ENCODE measurements around the gene SLC49A4.

SLC49A4 gene

DNA sequence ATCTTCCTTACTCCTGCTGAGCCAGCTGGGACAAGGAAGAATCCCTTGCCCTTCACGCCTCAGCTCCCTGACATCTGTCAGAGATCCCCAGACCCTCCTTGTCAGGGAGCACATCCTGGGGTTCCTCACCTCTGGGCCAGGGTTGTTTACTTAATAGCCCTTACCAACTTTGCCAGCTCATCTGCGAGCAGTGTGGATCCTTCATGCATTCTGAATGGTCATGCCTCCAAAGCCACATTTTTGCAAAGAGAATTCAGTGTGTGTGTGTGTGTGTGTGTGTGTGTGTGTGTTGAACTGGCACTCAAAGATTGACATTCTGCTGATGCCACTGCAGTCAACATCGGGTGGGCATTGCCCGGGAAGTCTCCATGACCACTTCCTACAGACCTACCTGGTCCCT lies 112.6 kb downstream of the SLC49A4 start:
- no peak for DNase-seq (ENCODE audit: low read depth, low spot score)

DNA sequence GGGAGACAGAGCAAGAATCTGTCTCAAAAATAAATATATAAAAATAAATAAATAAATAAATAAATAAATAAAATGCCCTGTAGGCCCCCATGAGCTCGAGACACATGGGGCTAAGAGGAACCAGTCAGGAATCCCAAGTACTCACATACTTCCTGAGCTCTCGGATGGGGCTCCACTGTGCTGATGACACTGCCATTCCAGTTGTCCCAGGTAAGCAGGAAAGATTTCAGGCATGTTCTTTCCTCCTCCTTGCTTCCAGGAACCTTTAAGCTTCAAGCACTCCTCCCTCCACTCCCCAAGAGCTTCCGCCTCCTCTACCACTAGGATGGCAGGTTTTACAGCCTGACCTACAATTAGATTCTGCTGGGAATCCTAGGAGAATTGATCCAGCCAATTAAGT lies 113.4 kb downstream of the SLC49A4 start:
- no peak for DNase-seq (ENCODE audit: low read depth, low spot score)

DNA sequence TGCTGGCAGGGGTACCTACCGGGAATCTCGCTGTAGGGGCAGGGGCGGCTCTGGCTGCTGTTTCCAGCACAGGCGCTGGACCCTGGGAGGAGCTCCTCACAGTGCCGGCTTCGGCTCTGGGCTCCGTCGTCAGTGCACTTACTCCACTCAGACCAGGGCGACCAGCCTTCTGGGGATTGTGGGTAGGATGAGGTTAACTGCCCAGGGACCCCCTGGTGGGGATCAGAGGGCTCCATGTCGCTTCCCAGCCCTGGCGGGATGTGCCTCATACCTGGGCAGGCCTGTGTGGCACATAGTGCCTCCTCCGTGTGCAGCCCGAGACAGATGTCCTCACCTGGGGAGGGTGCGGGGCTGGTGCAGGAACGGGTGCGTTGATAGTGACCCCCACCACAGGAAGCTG lies 117.0 kb downstream of the SLC49A4 start:
- no peak for DNase-seq (ENCODE audit: low read depth, low spot score)

DNA sequence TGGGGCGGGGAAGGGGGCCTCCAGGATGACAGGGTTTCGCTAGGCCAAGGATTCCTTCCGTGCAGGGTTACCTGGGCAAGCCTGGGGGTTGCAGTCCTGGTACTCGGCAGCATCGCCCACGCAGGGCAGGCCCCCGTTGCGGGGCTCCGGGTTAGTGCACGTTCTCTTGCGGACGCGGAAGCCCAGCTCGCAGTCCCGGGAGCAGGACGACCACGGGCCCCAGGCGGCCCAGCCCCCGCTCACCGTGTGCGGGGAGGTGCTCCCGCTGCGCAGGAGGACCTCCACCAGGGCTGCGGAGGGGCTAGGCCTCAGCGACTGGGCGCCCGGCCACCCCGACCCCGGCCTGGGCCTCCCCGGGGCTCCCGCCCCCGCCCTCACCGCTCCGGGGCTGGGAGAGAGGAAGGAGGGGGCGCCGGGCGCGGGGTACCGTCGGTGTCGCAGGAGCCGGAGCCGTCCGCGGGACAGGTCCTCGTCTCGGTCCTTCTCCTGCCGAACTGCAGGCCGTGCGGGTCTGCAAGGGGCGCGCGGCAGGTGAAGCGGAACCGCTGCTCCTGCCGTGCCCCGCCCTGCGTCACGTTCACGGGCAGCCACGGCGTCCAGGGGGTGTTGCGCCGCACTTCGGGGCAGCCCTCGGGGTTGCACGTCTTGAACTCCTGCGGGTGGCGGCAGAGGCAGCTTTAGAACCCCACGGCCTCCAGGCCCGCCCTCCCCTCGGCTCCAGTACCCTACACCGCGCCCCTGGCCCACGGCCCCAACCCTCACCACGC lies 118.1 kb downstream of the SLC49A4 start:
- DNase-seq (ENCODE audit: low read depth, low spot score): no peak

DNA sequence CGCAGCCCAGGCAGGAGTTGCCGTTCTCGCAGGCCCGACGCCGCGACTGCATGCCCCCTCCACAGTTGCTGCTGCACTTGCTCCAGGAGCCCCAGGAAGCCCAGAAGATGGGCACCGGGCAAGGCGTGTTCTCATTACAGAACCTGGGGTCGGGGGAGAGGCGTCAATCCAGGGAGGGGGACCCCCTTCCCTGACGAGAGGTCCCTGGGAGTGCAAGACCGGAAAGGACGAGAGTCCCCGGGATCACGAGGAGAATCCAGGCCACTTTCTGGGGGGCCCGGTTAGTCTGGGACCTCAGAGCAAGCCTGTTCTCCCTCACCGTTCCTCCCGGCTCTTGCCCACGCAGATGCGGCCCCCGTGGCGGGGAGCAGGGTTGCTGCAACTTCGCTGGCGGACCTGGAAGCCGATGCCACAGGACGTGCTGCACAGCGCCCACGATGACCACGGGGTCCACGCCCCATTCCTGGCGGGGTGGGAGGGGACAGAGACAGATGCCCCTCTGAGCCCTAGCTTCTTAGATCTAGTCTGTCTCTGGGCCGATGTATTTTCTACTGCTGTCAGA lies 118.8 kb downstream of the SLC49A4 start:
- DNase-seq (ENCODE audit: low read depth, low spot score): no peak

DNA sequence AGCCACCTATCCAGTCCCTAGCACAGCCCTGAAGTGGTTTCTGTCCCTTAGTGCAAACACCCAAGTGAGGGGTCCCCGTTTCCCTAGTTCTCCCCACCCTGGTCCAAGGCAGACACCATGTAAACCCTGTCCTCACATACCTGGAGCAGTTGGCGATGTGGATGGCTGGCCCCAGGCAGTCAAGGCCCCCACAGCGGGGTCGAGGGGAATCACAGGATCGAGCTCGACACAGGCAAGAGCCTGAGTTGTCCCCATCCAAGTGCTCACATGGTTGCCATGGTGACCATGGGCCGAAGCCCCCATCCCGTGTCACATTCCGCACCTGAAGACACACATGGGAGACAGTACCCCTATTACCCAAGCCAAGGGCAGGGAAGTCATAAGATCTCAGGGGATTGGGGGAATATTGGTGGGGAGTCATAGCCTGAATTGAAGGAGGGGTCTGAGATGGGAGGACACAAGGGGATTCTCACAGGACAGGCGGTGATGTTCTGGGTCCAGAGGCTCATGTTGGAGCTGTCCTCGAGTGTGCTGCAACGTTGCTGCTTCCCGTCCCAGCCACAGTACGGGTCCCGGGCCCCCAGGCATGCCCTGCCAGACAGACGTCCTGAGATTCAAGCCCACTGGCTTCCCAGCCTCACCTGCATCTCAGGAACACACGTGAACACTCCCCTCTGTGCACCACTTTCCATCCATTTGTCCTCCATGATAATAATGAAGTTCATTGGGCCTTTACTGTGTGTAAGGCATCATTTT lies 120.6 kb downstream of the SLC49A4 start:
- DNase-seq (ENCODE audit: low read depth, low spot score): no peak

DNA sequence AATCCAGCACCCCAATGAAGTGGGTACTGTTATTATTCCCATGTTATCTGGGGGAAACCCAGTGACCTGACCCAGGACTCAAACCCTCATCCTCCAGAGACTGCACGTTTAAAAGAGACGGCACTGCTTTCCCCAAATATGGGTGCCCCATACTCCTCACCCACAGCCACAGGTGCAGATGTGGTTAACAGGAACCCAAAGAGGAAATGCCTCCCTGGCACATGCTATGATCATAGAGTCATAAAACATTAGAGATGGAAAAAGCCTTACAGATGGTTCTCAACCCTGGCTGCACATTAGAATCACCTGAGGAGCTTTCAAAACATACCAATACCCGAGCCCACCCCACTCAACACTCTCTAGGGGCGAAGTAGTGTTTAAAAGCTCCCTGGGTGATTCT lies 121.2 kb downstream of the SLC49A4 start:
- DNase-seq (ENCODE audit: low read depth, low spot score): no peak

DNA sequence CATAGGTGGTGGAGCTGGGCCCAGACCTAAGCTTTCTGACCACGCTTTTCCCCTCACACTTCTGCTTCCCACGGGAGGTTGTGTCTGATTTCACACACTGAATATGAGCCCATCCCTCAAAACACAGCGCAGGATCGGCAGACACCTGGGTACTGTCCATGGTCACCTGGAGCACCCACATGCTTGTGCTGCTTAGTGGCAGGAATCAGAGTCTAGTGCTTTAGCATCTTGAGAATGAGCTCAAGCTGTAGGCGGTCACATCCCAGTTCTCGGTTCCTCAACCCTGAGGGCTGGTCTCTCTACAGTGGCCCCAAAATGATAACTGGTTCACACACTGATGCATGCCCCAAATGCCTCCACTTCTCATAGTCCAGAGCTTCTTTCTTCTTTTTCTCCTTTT lies 121.7 kb downstream of the SLC49A4 start:
- DNase-seq (ENCODE audit: low read depth, low spot score): no peak

DNA sequence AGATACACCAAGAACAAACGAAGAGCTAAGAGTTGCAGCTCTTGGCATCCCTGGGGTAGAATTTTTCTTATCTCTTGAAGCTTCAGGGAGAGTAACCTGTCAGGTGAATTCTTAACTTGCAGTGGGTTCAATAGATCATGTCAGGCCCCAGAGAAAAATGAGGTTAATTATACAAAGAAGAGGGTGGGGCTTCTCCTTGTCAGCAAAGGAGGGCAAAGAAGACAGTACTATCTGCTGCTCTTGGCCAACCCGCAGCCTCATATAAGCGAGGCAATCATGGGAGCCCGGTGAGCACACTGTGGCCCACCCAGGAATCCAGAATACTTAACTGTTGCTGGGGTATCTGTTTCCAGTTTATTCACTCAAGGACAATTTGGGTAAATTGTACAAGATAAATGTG lies 122.5 kb downstream of the SLC49A4 start:
- DNase-seq (ENCODE audit: low read depth, low spot score): no peak

DNA sequence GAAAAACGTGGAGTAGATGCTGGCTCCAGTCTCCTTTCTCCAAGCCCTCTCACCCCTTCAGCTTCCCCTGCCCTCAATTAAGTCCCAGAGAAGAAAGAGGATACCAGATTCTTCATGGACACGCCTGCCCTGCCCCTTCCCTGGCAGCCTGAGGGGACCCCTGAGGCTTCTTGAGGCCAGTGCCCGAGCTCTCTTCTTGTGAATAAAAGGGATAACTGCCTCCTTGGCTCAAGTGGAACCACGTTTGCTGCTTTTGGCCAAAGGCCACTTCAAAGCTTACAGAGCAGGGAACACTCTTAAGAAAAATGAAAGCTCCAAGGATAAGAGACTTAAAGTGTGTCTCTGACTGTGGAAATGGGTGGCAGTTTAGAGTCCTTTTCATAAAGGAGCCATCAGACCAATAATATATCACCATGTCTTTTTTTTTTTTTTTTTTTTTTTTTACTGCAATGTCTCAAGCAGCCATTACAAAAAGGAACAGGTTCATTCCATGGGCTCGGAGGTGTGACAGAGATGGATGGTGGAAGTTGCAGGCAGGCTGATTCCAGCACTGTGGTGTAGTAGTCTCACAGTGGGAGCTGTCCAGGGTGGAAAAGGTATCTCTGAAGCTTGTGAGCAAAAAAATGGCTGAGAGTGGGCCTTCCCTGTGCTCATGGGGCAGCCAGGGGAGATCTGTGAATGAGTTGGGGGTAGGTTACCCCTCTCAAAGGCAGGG lies 123.9 kb downstream of the SLC49A4 start:
- peak; percentile 59 for DNase-seq (ENCODE audit: low read depth, low spot score)

DNA sequence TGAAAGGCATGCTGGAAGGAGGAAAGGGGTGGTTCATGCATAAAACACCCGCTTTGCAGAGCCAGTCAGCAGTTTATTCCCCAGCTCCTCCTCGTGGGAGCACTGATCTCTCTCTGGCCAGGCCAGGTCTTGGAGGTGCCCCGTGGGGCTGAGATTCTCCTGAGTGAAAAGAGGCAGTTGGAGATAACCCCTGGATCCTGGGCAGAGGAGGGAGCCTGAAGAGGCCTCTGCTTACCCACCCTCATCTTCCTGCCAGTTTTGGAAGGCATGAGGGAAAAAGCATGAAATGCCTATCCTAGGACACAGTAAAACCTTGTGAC lies 124.4 kb downstream of the SLC49A4 start:
- DNase-seq (ENCODE audit: low read depth, low spot score): no peak

DNA sequence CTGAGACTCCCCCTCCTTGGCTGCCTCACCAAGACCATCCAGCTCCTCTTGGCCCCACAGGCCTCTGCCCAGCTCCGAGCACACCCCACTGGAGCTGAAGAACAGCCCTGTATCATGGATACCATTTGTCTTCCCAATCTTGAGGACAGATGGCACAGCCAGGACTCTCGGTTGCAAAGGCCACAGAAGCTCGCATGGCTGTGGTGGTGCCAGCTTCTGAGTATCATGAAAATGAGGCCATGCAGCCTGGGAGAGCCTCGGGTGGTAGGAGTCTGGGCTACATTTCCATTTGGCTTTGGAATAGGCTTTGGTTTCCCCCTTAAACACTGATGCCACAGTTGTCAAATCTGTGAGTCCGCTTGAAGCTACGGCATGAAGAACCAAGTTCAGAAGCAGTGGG lies 126.1 kb downstream of the SLC49A4 start:
- DNase-seq (ENCODE audit: low read depth, low spot score): no peak

DNA sequence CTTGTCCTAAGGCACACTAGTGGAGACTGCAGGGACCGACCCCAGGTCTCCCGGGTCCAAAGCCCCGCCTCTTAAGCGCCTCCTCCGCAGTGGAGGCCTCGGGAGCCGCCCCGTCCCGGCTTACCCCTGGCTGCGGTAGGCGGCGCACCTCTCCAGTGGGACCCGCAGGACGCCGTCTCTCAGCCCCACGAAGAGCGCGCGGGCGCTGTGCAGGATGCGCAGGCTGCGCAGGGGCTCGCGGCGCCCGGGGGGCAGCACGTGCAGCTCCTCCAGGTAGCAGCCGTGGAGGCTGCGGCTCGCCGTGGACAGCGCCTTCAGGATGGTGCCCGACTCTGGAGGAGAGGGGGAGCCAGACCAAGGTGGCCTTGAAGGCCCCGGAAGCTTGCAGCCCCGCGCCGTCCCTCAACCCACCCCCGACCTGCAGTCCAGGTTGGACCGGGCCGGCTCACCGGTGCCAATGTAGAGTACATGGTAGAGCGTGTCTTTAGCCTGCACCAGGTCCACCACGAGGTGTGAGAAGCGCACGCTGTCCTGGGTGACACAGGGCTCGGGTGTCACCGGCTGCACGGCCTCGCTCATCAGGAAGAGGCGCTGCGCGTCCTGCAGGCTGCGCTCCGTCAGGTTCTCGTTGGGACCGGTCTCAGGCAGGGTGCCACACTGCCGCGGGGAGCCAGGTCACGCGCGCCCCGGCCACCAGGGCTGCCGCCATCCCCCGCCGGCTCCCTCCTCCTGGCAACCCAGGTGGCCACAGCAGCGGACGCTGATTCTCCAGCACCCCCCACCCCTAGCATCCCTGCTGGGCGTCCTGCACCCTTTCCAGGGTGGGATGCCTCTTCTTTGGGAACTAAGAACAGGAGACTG lies 127.2 kb downstream of the SLC49A4 start:
- no peak for DNase-seq (ENCODE audit: low read depth, low spot score)

DNA sequence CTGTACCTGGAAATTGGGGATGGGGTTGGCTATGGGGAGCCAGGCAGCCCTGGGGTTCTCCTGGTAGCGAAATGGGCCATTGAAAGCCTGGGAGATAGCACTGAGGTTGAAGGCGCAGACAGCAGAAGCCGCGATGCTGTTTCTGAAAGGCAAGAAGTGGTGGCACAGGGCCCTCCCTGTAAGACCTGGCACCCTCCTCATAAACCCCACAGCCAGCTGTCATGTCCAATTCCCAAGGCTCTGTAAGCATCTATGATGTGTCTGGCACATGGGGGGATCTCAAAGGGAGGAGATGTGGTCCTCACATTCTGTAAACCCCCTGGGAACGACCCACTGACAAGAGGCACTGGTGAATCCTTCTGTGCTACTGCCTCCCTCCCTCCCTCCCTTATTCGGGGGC lies 128.7 kb downstream of the SLC49A4 start:
- no peak for DNase-seq (ENCODE audit: low read depth, low spot score)

DNA sequence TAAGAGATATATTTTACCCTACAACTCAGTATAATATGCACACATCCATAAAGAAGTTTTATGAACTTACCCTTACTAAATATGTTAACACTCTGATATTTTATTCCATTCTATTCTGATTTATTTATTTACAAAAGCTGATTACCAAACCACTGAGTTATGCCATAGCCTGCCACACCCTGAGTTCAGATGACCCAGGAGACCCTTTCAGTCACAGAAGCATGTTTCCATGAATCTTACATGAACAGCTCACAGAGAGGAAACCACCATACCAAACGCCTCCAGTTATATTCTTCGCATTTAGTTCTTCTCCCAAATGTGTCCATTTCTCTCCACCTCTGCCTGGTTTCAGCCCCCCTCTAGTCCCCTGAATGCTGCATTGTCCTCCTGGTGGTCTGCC lies 129.2 kb downstream of the SLC49A4 start:
- DNase-seq (ENCODE audit: low read depth, low spot score): no peak

DNA sequence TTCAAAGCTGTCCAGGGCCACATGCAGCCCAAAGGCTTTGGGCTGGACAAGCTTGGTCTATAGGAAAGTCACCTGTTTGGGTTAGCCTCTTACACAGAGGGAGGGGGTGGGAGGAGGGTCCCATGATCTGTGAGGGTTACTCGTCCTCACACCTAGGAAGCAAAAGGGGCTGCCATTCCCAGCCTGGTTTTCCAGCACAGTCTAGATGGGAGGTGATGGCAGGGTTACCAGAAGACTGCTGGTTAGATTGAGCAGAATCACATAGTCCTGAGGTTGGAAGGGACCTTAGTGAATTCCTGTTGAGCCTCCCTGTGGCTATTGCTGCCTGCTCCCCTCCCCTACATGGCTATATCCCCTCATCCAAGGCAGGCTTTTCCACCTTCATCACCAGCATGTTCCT lies 130.9 kb downstream of the SLC49A4 start:
- DNase-seq (ENCODE audit: low read depth, low spot score): no peak

DNA sequence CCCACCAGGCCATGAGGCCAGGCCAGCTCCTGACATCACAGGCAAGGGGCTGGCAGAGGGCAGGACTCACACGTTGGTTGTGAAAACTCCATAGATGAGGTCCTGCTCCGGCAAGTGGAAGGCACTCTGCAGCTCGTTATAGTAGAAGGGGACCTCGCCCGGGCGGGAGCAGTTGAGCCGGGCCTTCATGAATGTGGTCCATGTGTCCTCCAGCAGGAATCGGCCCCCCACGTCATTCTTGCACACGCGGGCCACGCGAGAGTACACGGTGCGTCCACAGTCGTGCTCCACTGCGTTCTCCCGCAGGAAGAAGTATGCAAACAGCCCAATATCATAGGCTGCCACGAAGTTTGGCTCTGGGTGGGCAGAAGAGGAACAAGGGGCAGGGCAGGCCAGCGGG lies 131.5 kb downstream of the SLC49A4 start:
- no peak for DNase-seq (ENCODE audit: low read depth, low spot score)

DNA sequence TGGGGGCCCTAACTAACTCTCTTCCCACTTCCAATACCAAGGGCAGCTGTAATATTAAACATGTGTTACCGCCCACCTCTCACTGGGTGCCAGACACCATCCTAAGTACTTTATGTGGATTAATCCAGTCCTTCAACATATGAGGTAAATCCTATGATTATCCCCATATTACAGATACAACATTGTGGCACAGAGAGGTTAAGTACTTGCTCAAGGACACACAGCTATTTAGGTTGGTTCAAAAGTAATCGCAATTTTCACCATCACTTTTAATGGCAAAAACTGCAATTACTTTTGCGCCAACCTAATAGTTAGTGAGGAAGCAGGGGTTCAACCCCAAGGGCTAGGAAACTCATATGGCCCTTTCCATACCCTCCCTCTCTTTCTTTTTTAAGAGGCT lies 131.9 kb downstream of the SLC49A4 start:
- DNase-seq (ENCODE audit: low read depth, low spot score): no peak

DNA sequence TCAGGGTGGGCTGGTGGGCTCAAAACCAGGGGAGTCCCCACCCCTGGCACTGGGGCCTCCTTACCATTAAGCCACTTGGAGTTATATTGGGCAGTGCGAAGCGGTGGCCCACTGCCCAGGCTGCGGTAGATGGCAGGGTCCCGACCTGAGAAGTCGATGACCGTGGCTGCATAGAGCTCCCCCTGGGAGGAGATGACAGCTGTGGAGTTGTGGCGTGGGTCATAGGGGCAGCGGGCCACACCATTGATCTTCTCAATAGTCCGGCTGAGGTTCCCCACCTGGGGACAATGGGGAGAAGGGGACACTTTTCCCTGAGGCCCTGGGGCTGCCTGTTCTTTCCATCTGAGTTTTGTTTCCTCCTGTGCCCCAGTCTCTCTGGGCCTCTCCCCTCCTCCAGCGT lies 132.9 kb downstream of the SLC49A4 start:
- DNase-seq (ENCODE audit: low read depth, low spot score): no peak

DNA sequence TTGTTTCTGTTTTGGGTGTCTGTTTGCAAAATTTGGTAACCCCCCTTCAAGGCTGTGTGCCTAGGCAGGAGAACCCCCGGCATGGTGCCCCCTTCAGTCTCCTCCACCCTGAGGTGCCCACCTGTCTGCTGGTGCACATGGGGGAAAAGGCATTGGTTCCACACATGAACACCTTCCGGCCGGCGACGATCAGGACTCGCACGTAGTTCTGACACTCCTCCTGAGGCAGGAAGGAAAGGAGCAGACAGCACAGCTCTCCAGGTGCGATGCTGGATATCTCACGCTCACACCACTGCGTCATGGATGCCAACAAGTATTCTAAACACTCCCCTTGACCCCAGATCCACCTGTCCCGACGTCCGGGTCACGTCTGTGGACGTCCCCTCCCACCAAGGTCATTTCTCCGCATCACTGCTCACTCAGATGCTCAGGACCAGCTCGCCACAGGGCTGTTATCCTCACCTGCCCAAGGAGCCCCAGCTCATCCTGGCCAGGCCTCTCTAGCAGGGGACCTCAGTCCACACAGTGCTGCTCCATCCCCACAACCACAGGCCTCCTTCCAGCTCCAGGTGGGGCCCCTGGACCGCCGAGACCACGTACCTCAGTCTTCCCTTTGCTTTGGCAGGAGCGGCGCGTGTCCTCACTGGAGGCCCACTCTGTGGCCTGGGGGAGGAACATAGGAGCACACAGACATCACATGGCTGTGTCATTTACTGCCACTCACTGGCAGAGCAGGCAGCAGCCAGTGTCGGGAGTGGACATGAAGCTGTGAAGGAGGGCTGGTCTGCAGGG lies 133.7 kb downstream of the SLC49A4 start:
- no peak for DNase-seq (ENCODE audit: low read depth, low spot score)

Data from astrocyte of the hippocampus (primary cell).